ENCODE data around the gene OR5I1.
"Not testable (repeated sequence)": the region's sequence is repeated elsewhere in the genome, so short reads cannot be mapped to it uniquely, and the experiment has no call there.

The OR5I1 gene

DNA sequence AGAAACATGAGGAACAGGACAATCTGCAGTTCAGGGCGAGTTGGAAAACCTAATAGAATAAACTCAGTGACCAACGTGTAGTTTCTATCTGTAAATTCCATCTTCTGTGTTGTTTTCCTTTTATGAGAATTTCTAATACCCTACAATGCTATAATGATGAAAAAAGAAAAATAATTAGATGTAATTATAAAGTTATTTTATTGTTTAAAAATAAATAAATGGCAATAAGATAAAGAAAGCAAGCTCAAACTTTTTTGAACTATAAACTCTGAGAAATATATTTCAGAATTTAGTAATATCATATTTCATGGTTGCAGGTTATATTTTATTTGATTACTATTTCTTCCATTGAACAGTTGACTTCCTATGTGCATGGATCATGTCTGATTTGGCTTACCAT, at the start of gene OR5I1:
Gene OR5I1, minus strand, starts transcription at position 101 of the 400 bp plus-strand sequence. Its CDS starts 0 bp downstream, at position 101.
- DNase-seq (ENCODE audit: low read depth): no peak

DNA sequence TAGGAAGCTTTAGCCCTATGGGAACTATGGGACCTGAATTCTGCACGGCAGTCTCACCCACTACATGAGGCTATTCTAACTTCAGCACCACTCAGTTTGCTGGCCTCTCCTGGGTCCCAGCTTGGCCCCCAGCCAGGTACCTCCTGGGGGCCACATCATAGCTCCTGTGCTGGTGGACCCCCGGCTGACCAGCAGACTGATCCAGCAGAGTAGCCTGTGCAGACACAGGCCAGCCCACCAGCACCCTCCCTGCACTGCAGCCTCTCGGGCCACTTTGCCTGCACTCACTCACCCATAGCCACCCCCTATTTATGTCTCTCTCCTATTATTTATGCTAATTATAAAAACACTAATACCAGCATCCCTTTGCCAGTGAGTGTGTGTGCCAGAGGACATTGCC, 34.7 kb upstream of the OR5I1 start:
- DNase-seq (ENCODE audit: low read depth): no peak

DNA sequence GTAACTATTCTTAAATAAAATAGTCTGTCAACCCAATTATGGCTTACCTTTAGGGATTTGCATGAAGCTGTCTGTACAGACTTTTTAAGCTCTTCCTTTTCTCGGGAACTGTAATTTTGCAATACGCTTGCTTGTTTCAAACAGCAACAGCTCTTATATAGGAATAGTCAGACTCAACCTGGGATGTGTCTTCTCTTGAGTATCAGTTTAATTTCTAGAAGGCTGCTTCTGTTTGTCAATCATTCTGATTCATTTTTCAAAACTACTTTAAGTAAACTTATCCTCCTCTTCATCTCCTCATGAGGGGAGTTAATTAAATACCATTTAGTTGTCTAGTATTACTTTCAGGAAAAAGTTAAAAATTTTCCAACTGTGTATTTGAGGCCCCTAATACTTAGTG, 33.6 kb upstream of the OR5I1 start, which contains the start of gene OR10AG1:
Gene OR10AG1, minus strand, starts transcription at position 101 of the 400 bp plus-strand sequence. Its CDS starts 38 bp downstream, at position 63.
- no peak for DNase-seq (ENCODE audit: low read depth)

DNA sequence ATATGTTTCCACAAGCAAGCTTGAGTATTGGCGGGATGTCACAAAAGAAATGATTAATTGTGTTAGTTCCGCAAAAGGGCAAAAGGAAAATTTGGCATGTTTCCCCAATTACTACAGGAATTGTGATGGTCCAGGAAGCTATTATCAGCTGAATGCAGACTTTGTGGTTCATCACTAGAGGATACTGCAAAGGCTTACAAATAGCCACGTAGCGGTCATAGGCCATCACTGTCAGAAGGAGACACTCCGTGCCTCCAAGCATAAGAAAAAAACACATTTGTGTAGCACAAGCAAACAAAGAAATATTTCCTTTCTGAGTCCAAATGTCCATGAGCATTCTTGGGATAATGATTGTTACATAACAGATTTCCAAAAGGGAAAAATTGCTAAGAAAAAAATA, 31.7 kb upstream of the OR5I1 start:
- no peak for DNase-seq (ENCODE audit: low read depth)

DNA sequence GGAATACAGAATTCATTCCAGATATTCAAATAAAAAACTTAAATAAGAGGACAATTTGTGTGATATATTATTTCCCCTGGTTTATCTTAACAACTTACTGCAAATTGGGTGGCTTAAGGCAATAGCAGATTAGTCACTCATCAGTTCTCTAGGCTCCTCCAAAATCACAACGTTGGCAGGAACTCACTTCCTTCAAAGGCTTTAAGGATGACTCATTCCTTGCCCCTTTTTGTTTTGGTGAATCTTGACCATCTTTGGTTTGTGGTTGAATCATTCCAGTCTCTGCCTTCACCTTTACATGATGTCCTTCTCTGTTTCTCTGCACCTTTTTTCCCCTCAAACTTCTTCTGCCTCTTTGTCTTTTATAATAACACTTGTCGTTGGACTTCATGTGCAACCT, 30.2 kb upstream of the OR5I1 start:
- DNase-seq (ENCODE audit: low read depth): no peak

DNA sequence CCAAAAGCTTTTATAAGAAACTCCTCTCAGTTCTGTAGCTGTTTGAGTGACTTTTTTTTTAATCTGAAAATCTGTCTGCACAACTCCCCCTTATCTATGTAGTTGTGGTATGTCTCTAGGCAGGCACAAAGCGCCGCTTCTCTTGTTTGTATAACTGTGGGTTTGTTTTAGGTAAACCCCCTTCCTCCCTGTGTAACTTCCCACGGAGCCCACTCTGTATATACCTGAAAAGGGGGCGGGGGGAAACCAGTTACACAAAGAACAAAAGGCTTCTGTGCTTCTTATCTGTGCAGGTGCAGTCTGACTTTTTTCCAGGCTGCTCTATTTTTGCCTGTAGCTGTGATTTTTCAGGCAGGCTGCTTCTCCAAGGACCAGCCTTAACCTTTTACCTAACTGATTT, 20.3 kb upstream of the OR5I1 start:
- no peak for DNase-seq (ENCODE audit: low read depth)

DNA sequence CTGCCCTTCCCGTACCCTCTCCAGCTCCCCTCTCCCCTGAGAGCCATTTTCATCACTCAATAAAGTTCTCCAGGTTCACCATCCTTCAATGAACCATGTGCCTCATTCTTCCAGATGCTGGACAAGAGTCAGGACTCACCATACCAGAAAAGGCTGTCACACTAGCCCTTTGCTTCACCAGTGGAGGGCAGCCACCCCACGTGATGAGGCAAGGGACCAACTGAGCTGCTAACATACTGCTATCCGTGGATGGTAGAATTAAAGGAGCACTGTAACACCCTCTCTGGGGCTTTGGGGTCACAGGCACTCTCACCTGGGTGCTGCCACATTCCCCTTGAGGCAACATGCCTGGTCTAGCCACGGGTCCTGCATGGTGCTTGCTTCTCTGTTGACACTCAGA, 13.1 kb upstream of the OR5I1 start:
- DNase-seq (ENCODE audit: low read depth): no peak

DNA sequence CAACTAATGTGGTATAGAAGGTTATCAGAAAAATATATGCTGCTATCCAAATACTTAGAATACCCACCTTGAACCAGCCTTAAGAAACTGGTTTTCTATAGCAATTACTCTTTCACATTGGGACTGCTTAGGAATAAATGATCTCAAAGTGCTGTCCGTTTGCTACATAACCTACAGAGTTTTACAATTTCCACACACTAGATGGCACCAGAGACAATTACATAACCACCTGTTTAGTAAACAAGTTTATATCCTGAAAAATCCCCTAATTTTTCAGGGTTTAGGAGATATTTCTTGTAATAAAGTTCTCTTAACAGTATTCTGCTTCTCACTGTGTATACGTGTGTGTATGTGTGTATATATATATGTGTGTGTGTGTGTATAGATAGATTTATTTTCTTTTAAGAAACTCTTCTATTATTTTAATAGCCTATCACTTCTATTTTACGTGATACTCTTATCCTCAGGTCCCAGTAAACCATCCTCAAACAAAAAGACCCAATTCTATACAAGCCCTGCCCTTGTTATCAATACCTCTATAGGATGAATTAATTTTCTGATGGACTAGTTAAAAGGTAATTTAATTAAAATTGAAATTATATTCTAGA, 6.7 kb upstream of the OR5I1 start:
- DNase-seq (ENCODE audit: low read depth): peak; percentile 30

DNA sequence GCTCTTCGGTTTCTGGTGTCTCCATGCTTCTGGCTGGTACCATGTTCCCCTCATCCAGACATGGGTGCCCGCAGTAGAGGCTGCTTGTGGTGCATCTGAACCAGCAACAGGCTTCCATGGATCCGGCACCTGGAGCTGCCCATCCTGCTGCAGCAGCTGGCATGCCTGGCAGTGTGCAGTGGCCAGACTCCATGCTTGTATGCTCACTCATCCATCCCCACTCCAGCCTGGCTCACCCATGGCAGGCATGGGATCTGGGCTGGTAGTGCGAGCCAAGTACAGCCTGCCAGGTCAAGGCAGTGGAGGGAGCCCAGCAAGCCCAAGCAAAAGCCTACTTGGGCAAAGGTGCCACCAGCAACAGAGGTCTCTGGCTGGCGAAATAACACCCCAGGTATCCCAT, 15.7 kb downstream of the OR5I1 start:
- DNase-seq (ENCODE audit: low read depth): no peak

DNA sequence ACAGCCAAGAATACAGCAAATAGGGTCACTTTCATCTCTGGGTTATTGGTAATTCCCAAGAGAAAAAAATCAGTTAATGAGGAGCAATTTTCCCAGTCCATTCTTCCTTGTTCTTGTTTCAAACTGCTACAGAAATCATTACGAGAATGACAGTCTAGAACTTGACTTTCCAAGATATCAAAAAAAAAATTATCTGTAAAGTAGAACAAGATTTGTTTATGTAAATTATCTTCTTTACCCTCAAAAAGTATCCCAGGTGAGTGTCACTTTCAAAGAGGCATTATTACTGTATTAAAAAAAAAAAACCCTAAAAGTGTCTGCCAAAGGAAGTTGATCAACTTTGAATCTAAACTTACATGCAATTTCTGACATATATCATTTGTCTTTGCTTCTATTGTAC, 21.7 kb downstream of the OR5I1 start, which contains the start of gene OR5W2:
Gene OR5W2, minus strand, starts transcription at position 101 of the 400 bp plus-strand sequence. Its CDS starts 0 bp downstream, at position 101.
- DNase-seq (ENCODE audit: low read depth): no peak

DNA sequence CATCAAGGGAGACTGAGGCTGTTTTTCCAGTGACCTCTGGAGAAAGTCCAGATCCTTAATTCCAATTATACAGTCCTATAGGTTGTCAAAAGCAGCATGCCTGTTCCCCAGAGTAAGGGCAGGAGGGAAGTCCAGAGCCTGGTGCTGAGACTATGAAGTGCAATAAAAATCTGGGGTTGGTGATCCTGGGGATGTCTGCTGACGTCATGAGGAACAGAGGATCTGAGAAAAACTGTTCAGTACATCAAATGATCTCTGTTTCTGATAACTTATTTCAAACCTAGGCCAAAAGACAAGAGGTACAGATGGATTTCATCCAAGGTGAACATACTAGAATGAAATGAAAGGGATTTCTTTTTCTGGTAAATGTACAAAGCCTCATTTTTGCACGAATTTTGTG, 33.9 kb downstream of the OR5I1 start:
- DNase-seq (ENCODE audit: low read depth): no peak

DNA sequence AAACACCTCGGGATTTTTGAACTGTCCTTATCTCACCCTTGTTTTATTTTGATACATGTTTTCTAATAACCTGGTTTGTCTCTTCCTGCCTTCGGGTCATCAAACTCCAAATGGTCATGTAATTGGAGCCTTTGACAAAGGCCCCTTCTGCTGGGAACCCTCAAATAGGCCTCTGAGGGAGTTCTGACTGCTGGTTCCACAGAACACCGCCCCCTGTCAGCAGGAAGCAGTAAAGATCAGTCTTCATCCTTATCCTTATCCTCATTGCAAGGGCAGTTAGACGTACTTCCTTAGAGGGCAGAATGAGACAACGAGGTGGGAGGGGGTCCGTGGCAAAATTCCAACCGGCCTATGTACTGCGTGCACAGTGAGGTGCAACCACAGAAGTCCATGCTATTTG, 41.0 kb downstream of the OR5I1 start:
- no peak for DNase-seq (ENCODE audit: low read depth)

DNA sequence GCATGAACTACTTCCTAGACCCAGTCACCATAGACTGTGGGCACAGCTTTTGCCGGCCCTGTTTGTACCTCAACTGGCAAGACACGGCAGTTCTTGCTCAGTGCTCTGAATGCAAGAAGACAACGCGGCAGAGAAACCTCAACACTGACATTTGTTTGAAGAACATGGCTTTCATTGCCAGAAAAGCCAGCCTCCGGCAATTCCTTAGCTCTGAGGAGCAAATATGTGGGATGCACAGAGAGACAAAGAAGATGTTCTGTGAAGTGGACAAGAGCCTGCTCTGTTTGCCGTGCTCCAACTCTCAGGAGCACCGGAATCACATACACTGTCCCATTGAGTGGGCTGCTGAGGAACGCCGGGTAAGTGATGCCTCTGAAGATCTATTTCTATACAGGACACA, 50.7 kb downstream of the OR5I1 start:
- DNase-seq (ENCODE audit: low read depth): not testable (repeated sequence)

Measured in ELR (cell line).